ENCODE results near the gene TMEM178A. TPM values are rescaled to one million over a fixed set of nuclear protein-coding genes. Genes with fewer than 3 reads are reported as not detected.

TMEM178A gene
- polyA plus RNA-seq, 3 donors = 0.29 to 1.5 (median 0.62) TPM

- 3% methylated on average over 19 to 25 of the region's 25 CpGs for WGBS, 3 donors
- H3K27ac ChIP-seq (ENCODE audit: low read depth, low read length) = no peak overlapping the region
These were observed 879 bp downstream of the TMEM178A start for GRCh38 chr2:39666491-39667101.

GRCh38 chr2:39667104-39667885 is 1.6 kb downstream of the TMEM178A start:
- H3K27ac ChIP-seq (ENCODE audit: low read depth, low read length) = no peak overlapping the region
- WGBS, 3 donors = 39 to 47% (median 44%) methylated on average over 7 of the region's 7 CpGs

- no peak overlapping the region for H3K27ac ChIP-seq (ENCODE audit: low read depth, low read length)
These were observed 2.2 kb downstream of the TMEM178A start for GRCh38 chr2:39667886-39668276.

- no peak overlapping the region for H3K27ac ChIP-seq (ENCODE audit: low read depth, low read length)
- 97 to 100% (median 100%) methylated on average over 1 of the region's 1 CpG for WGBS, 3 donors
These were observed 2.9 kb downstream of the TMEM178A start for GRCh38 chr2:39668576-39669080.

- no peak overlapping the region for H3K27ac ChIP-seq (ENCODE audit: low read depth, low read length)
- 70 to 80% (median 76%) methylated on average over 4 of the region's 4 CpGs for WGBS, 3 donors
These were observed 5.9 kb downstream of the TMEM178A start for GRCh38 chr2:39671604-39672003.

GRCh38 chr2:39673018-39673417 is 7.3 kb downstream of the TMEM178A start:
- 71 to 89% (median 84%) methylated on average over 7 of the region's 7 CpGs for WGBS, 3 donors
- no peak overlapping the region for H3K27ac ChIP-seq (ENCODE audit: low read depth, low read length)

- H3K27ac ChIP-seq (ENCODE audit: low read depth, low read length) = no peak overlapping the region
- 93 to 96% (median 95%) methylated on average over 7 of the region's 7 CpGs for WGBS, 3 donors
These were observed 10.6 kb downstream of the TMEM178A start for GRCh38 chr2:39676342-39676741.

GRCh38 chr2:39678170-39678569 is 12.5 kb downstream of the TMEM178A start:
- H3K27ac ChIP-seq (ENCODE audit: low read depth, low read length) = no peak overlapping the region
- 92 to 97% (median 95%) methylated on average over 2 of the region's 2 CpGs for WGBS, 3 donors

- 60 to 78% (median 74%) methylated on average over 3 of the region's 3 CpGs for WGBS, 3 donors
- no peak overlapping the region for H3K27ac ChIP-seq (ENCODE audit: low read depth, low read length)
These were observed 14.1 kb downstream of the TMEM178A start for GRCh38 chr2:39679805-39680204.

- 68 to 77% (median 75%) methylated on average over 2 of the region's 2 CpGs for WGBS, 3 donors
- no peak overlapping the region for H3K27ac ChIP-seq (ENCODE audit: low read depth, low read length)
These were observed 16.5 kb downstream of the TMEM178A start for GRCh38 chr2:39682066-39682692.

GRCh38 chr2:39683022-39683699 is 17.4 kb downstream of the TMEM178A start:
- no peak overlapping the region for H3K27ac ChIP-seq (ENCODE audit: low read depth, low read length)
- 83 to 88% (median 84%) methylated on average over 9 of the region's 9 CpGs for WGBS, 3 donors

GRCh38 chr2:39684464-39684863 is 18.7 kb downstream of the TMEM178A start:
- WGBS, 3 donors = 79 to 88% (median 82%) methylated on average over 5 of the region's 5 CpGs
- H3K27ac ChIP-seq (ENCODE audit: low read depth, low read length) = no peak overlapping the region

- no peak overlapping the region for H3K27ac ChIP-seq (ENCODE audit: low read depth, low read length)
- WGBS, 3 donors = 82 to 100% (median 91%) methylated on average over 1 of the region's 1 CpG
These were observed 19.4 kb downstream of the TMEM178A start for GRCh38 chr2:39685126-39685525.

- no peak overlapping the region for H3K27ac ChIP-seq (ENCODE audit: low read depth, low read length)
- WGBS, 3 donors = 69 to 88% (median 84%) methylated on average over 6 of the region's 6 CpGs
These were observed 20.7 kb downstream of the TMEM178A start for GRCh38 chr2:39686456-39686855.

- 51 to 65% (median 61%) methylated on average over 2 of the region's 2 CpGs for WGBS, 3 donors
- H3K27ac ChIP-seq (ENCODE audit: low read depth, low read length) = no peak overlapping the region
These were observed 22.5 kb downstream of the TMEM178A start for GRCh38 chr2:39688181-39688580.

GRCh38 chr2:39689272-39689841 is 23.6 kb downstream of the TMEM178A start:
- H3K27ac ChIP-seq (ENCODE audit: low read depth, low read length) = no peak overlapping the region
- WGBS, 3 donors = 85 to 100% (median 95%) methylated on average over 1 of the region's 1 CpG

- WGBS, 3 donors = 87 to 95% (median 94%) methylated on average over 6 of the region's 6 CpGs
- H3K27ac ChIP-seq (ENCODE audit: low read depth, low read length) = no peak overlapping the region
These were observed 24.2 kb downstream of the TMEM178A start for GRCh38 chr2:39689876-39690275.

- H3K27ac ChIP-seq (ENCODE audit: low read depth, low read length) = no peak overlapping the region
- 87 to 90% (median 87%) methylated on average over 1 of the region's 1 CpG for WGBS, 3 donors
These were observed 27.5 kb downstream of the TMEM178A start for GRCh38 chr2:39693245-39693644.
